WERI-Rb-1 (cell line): ENCODE data around the gene LPAR2.

Experiments used
- DNase-seq: peaks from one replicate; pipeline ENCODE4 v3.0.0-alpha.2; 2020
- H3K27ac ChIP-seq: fragments of 250-450 bp; sonication (Bioruptor Pico); 2 replicates; pipeline ENCODE4 v1.5.1; 2020; ENCODE audit warnings: mild to moderate bottlenecking, moderate library complexity
- H3K27me3 ChIP-seq: fragments of 250-450 bp; sonication (Bioruptor Pico); 2 replicates; pipeline ENCODE4 v1.5.1; 2021; ENCODE audit warnings: mild to moderate bottlenecking, low read depth, moderate library complexity; ENCODE audit not compliant: insufficient read depth, severe bottlenecking
- H3K36me3 ChIP-seq: fragments of 250-450 bp; sonication (Bioruptor Pico); 2 replicates; pipeline ENCODE4 v1.5.1; 2020; ENCODE audit warnings: mild to moderate bottlenecking, moderate library complexity
- H3K4me3 ChIP-seq: 2 replicates; pipeline ENCODE4 v1.5.1; 2011; ENCODE audit warnings: low read depth, mild to moderate bottlenecking, control low read depth, low read length
- H3K9me3 ChIP-seq: fragments of 250-450 bp; sonication (Bioruptor Pico); 2 replicates; pipeline ENCODE4 v1.5.1; 2021; ENCODE audit warnings: mild to moderate bottlenecking, moderate library complexity; ENCODE audit not compliant: severe bottlenecking
- CTCF ChIP-seq: IDR thresholded peaks from 2 replicates; pipeline ENCODE4 v1.5.1; 2011; ENCODE audit warnings: low read depth, mild to moderate bottlenecking, control low read depth, inconsistent platforms, low read length

The LPAR2 gene

GRCh38 chr19:19594381-19594780, 33.6 kb downstream of the LPAR2 start:
- Histone ChIP-seq H3K9me3 (no peaks in the 10 kb centered on the region), H3K4me3 (no peak overlapping the region), H3K27me3 (no peaks in the 10 kb centered on the region), H3K36me3 (peaks cover 5% of the 10 kb centered on the region; the same call in 1 of the 2 replicates), H3K27ac (no peak overlapping the region)
- DNase-seq: no peak
- no peak for TF ChIP-seq CTCF

- Histone ChIP-seq H3K9me3 (no peaks in the 10 kb centered on the region), H3K4me3 (no peak overlapping the region), H3K36me3 (peaks cover 5% of the 10 kb centered on the region; the same call in 1 of the 2 replicates), H3K27me3 (no peaks in the 10 kb centered on the region), H3K27ac (no peak overlapping the region)
- no peak for TF ChIP-seq CTCF
- no peak for DNase-seq
Observed at GRCh38 chr19:19592690-19593089, 35.3 kb downstream of the LPAR2 start.

GRCh38 chr19:19591133-19591825, 36.7 kb downstream of the LPAR2 start:
- no peak overlapping the region for H3K27ac ChIP-seq
- no peak for DNase-seq
- H3K27me3 ChIP-seq: no peaks in the 10 kb centered on the region
- peaks cover 2% of the 10 kb centered on the region; the same call in 1 of the 2 replicates for H3K36me3 ChIP-seq
- no peaks in the 10 kb centered on the region for H3K9me3 ChIP-seq
- H3K4me3 ChIP-seq: no peak overlapping the region
- TF ChIP-seq CTCF: no peak

- no peak for TF ChIP-seq CTCF
- H3K4me3 ChIP-seq: no peak overlapping the region
- H3K9me3 ChIP-seq: no peaks in the 10 kb centered on the region
- no peak for DNase-seq
- H3K27ac ChIP-seq: no peak overlapping the region
- no peaks in the 10 kb centered on the region; the same call in 1 of the 2 replicates for H3K36me3 ChIP-seq
- H3K27me3 ChIP-seq: no peaks in the 10 kb centered on the region
Observed at GRCh38 chr19:19588546-19588945, 39.5 kb downstream of the LPAR2 start.

- no peak for DNase-seq
- no peaks in the 10 kb centered on the region for H3K36me3 ChIP-seq
- H3K4me3 ChIP-seq: no peak overlapping the region
- H3K27me3 ChIP-seq: no peaks in the 10 kb centered on the region
- no peak overlapping the region for H3K27ac ChIP-seq
- no peaks in the 10 kb centered on the region for H3K9me3 ChIP-seq
- TF ChIP-seq CTCF: no peak
Observed at GRCh38 chr19:19587771-19588170, 40.2 kb downstream of the LPAR2 start.

GRCh38 chr19:19584356-19584755, 43.7 kb downstream of the LPAR2 start:
- H3K27me3 ChIP-seq: no peaks in the 10 kb centered on the region
- DNase-seq: no peak
- TF ChIP-seq CTCF: no peak
- H3K4me3 ChIP-seq: no peak overlapping the region
- no peak overlapping the region for H3K27ac ChIP-seq
- H3K9me3 ChIP-seq: no peaks in the 10 kb centered on the region
- H3K36me3 ChIP-seq: no peaks in the 10 kb centered on the region
